ENCODE data around the gene CEBPA. TPM values are rescaled to one million over a fixed set of nuclear protein-coding genes. Genes with fewer than 3 reads are reported as not detected.

Gene CEBPA
- total and polyA plus RNA-seq, 2 donors (not counting 1 experiment from before 2014, with no cell fraction given), result 1.7 to 2.6 TPM

GRCh38 chr19:33317517-33317916, 15.2 kb upstream of the CEBPA start:
- CTCF ChIA-PET, result no interaction called here
- no peak for ATAC-seq (ENCODE audit: low read depth)

More at GRCh38 chr19:33317517-33317916, 15.2 kb upstream of the CEBPA start:
- H3K4me2 ChIP-seq (replicated peaks; ENCODE audit: low read depth, low read length, poor library complexity, severe bottlenecking), result no peak overlapping the region
- H3K27me3 Mint-ChIP-seq, result peaks cover 29% of the 10 kb centered on the region
- no peak overlapping the region for H3K4me3 Mint-ChIP-seq
- peaks cover 0 to 6% (median 3%) of the 10 kb centered on the region in 4 experiments for H3K27me3 ChIP-seq (replicated peaks in 1 of 4; ENCODE audit: control extremely low read depth in 1 of 4, control insufficient read depth in 3 of 4, insufficient read depth in 4 of 4, low read length in 3 of 4)
- H3K27ac ChIP-seq (ENCODE audit: low read length in 2 of 2), result no peak overlapping the region
- no peaks in the 10 kb centered on the region for H3K36me3 ChIP-seq (replicated peaks in 1 of 2; ENCODE audit: control extremely low read depth in 1 of 2, control insufficient read depth in 1 of 2, extremely low read depth in 1 of 2, insufficient read depth in 2 of 2, low read length in 1 of 2)
- H3K9me3 Mint-ChIP-seq (ENCODE audit: insufficient read depth), result peaks cover 7% of the 10 kb centered on the region
- WGBS (ENCODE audit: insufficient coverage), result 100% methylated on average over 4 of the region's 5 CpGs
- no peak for DNase-seq
- H3K9me3 ChIP-seq (ENCODE audit: control extremely low read depth in 1 of 3, control insufficient read depth in 2 of 3, insufficient read depth in 1 of 3, low read length in 2 of 3), result peaks cover 0 to 4% (median 3%) of the 10 kb centered on the region in 3 donors
- no peaks in the 10 kb centered on the region for H3K4me1 Mint-ChIP-seq
- intact Hi-C loops (cut with micrococcal nuclease), result no loop called here
- TF ChIP-seq CTCF (IDR thresholded peaks at IDR 0.05), result no peak
- no peak for TF ChIP-seq EZH2 (IDR thresholded peaks at IDR 0.05; ENCODE audit: borderline replicate concordance, insufficient read depth, low read depth, low read length, poor library complexity, severe bottlenecking)
- POLR2A ChIA-PET, result no interaction called here
- no peak overlapping the region for H2AFZ ChIP-seq (ENCODE audit: insufficient read depth, low read depth, low read length, poor library complexity, severe bottlenecking)
- no peak overlapping the region for H3K4me3 ChIP-seq (ENCODE audit: control extremely low read depth in 1 of 5, extremely low read depth in 1 of 5, insufficient read depth in 1 of 5, low read depth in 2 of 5, low read length in 4 of 5)
- H4K20me1 ChIP-seq (ENCODE audit: control insufficient read depth, insufficient read depth, low read length, poor library complexity, severe bottlenecking), result no peaks in the 10 kb centered on the region
- H3K27ac Mint-ChIP-seq, result no peak overlapping the region
- H3K79me2 ChIP-seq (ENCODE audit: control insufficient read depth, insufficient read depth, low read length), result no peaks in the 10 kb centered on the region
- H3K9ac ChIP-seq (ENCODE audit: low read length), result no peak overlapping the region
- H3K4me1 ChIP-seq (ENCODE audit: control insufficient read depth in 2 of 2, insufficient read depth in 2 of 2, low read length in 2 of 2), result no peaks in the 10 kb centered on the region

Data from B cell (primary cell).